Activated naive CD8-positive, alpha-beta T cell (primary cell): ENCODE measurements around the gene CCR4.
A peak's percentile ranks its signal among the peaks of the same experiment; 100 is the strongest.

Experiments used
- H3K27ac Mint-ChIP-seq: one replicate; pipeline ENCODE4 v1.8.0; 2021; ENCODE audit warnings: mixed read lengths
- H3K27me3 Mint-ChIP-seq: one replicate; pipeline ENCODE4 v1.8.0; 2021; ENCODE audit warnings: mixed read lengths
- H3K36me3 Mint-ChIP-seq: one replicate; pipeline ENCODE4 v1.8.0; 2021; ENCODE audit warnings: mixed read lengths
- H3K4me1 Mint-ChIP-seq: one replicate; pipeline ENCODE4 v1.8.0; 2021; ENCODE audit warnings: low read depth, mixed read lengths
- H3K4me3 Mint-ChIP-seq: one replicate; pipeline ENCODE4 v1.8.0; 2021; ENCODE audit warnings: mild to moderate bottlenecking, mixed read lengths
- H3K9me3 Mint-ChIP-seq: one replicate; pipeline ENCODE4 v1.8.0; 2021; ENCODE audit warnings: low read depth, mixed read lengths

The CCR4 gene

DNA sequence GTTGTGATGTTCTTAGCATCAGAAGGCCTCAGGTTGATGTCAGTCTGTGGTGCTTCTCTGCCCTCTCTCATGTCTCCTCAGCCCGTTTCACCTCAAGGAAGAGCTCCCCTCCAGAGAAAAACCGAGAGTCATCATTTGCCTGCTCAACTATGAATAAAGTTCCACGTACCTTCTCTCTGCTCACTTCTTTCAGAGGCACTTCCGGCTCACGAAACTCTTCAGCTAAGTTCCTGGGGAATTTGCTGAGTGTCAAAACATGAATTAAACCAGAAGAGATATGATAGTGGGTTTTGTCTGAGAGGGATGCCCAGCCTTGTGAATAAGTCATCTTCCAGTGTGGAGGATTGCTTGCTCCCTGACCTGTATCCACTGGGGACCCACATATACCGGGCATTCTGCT is 37.7 kb downstream of the CCR4 start:
- no peak overlapping the region for H3K27ac Mint-ChIP-seq
- H3K36me3 Mint-ChIP-seq, result peaks cover 5% of the 10 kb centered on the region
- no peak overlapping the region for H3K4me3 Mint-ChIP-seq
- H3K27me3 Mint-ChIP-seq, result peaks cover 2% of the 10 kb centered on the region
- no peaks in the 10 kb centered on the region for H3K9me3 Mint-ChIP-seq
- H3K4me1 Mint-ChIP-seq, result peaks cover 20% of the 10 kb centered on the region

DNA sequence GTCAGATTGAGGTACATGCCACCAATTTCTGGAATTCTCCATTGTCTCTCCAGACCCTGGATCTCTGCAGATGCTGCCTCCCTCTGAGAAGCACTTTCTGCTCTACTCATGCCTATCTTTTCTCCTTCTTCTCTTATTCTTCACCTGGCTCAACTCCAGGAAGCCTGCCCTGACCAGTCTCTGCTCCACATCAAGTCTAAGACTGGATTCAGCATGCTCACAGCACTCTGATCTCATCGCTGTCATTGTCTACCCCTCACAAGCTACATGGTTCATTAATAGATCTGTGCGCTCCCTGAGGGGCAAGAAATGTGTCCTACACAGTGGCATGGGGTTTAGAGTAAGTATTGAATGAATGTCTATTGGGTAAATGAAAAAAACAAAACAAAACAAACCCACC is 38.7 kb downstream of the CCR4 start:
- Mint-ChIP-seq H3K36me3 (peaks cover 8% of the 10 kb centered on the region), H3K4me3 (no peak overlapping the region), H3K9me3 (no peaks in the 10 kb centered on the region), H3K4me1 (peaks cover 25% of the 10 kb centered on the region), H3K27ac (peak overlapping the region; percentile 50), H3K27me3 (peaks cover 2% of the 10 kb centered on the region)

DNA sequence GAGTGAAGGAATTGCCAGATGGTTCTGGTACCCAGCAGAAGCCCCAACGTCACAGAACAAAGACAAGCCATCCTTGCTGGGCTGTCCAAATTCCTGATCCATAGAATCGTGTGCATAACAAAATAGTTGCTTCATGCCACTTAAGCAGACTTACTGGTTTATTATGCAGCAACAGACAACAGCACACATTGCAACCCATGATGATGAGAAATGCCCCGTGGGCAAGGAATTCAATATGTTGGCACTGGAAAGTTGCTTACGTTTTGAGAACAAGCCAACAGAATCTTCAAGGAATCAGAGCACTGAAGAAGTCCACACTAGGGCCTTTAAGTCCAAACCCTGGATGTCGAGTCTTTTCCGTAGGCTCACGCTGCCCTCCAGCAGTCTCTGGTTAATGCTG is 40.3 kb downstream of the CCR4 start:
- peaks cover 2% of the 10 kb centered on the region for H3K27me3 Mint-ChIP-seq
- H3K4me1 Mint-ChIP-seq, result peaks cover 41% of the 10 kb centered on the region
- H3K4me3 Mint-ChIP-seq, result no peak overlapping the region
- peaks cover 9% of the 10 kb centered on the region for H3K36me3 Mint-ChIP-seq
- H3K27ac Mint-ChIP-seq, result peak overlapping the region; percentile 95
- H3K9me3 Mint-ChIP-seq, result no peaks in the 10 kb centered on the region

DNA sequence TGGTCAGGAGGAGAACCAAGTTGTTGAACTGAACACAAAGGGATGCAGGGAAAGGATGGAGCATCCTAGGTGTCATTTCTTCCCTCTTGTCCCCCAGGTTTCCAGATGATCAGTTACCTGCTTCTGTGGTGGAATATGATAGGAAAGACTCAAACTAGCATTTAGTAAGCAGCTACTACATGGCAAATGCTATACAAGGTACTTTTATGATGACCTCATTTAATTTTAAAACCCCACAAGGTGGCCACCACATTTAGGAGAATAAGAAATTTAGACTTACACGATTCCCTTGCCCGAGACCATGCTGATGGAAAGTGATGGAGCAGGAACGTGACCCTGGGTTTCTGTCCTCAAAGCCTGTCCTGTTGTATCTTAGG is 40.9 kb downstream of the CCR4 start:
- peak overlapping the region; percentile 95 for H3K27ac Mint-ChIP-seq
- peak overlapping the region; percentile 53 for H3K4me3 Mint-ChIP-seq
- H3K27me3 Mint-ChIP-seq, result peaks cover 1% of the 10 kb centered on the region
- H3K36me3 Mint-ChIP-seq, result peaks cover 6% of the 10 kb centered on the region
- peaks cover 44% of the 10 kb centered on the region for H3K4me1 Mint-ChIP-seq
- H3K9me3 Mint-ChIP-seq, result no peaks in the 10 kb centered on the region

DNA sequence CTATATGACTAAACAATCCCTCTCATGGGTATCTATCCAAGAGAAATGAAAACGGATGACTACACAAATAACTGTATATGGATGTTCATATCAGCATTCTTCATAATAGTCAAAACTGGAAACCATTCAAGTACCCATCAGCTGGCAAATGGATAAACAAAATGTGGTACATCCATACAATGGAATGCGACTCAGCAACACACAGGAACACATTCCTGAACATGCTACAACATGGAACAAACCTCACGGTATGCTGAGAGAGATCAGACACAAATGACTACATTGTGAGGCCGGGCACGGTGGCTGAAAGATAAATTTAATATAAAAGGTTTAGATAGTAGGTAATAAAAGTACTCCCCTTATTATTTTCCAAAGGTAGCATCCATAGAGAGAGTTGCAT is 42.6 kb downstream of the CCR4 start:
- Mint-ChIP-seq H3K36me3 (peaks cover 9% of the 10 kb centered on the region), H3K27ac (peak overlapping the region; percentile 25), H3K9me3 (no peaks in the 10 kb centered on the region), H3K4me3 (no peak overlapping the region), H3K27me3 (no peaks in the 10 kb centered on the region), H3K4me1 (peaks cover 56% of the 10 kb centered on the region)

DNA sequence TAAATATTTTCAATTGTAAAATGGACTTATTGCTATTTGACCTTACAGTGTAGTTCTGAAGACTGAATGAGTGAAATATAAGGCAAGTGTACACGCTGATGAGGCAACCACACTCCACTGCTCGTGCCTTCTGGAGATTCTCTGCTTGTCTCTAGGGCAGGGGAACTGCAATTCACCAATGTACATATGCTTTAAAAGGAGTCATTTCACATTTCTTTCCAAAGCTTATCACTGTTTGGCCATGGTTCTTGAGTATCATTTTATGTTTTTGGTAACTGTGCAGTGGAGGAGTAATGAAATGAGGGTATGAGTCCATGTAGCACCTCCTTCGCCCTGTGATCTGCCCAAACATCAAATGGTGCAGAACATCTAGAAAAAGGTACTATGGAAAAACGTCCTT is 43.7 kb downstream of the CCR4 start:
- H3K4me1 Mint-ChIP-seq, result peaks cover 62% of the 10 kb centered on the region
- no peaks in the 10 kb centered on the region for H3K27me3 Mint-ChIP-seq
- H3K4me3 Mint-ChIP-seq, result no peak overlapping the region
- H3K9me3 Mint-ChIP-seq, result no peaks in the 10 kb centered on the region
- H3K27ac Mint-ChIP-seq, result peak overlapping the region; percentile 92
- peaks cover 15% of the 10 kb centered on the region for H3K36me3 Mint-ChIP-seq

DNA sequence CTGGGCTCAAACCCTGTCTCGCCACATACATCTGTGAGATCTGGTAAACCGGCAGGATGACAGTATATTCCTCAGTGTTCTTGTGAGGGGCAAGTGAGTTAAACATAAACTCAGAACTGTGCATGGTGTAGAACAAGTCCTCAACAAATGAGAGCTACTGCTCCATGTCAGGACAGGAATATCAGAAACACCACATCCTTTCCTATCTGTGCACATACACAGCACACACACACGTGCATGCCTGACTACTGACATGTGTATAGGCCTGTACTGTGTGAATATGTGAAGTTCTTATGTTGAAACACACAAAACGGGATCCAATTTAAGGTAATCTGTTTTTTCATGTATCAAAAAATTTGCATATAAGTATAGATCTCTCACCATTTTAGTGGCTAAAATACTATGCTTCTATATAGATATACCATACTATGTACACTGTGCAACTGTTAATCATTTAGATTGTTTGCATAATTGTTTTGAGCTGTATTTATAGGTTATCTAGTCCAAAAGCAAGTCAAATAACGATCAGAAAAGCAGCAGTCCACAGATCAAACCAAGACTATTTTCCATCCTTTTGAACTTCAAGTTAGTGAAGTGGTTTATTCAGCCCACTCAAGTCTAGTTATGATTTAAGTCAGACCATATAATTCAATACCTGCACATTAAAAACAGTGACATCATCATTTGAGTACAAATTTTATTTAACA is 44.8 kb downstream of the CCR4 start:
- Mint-ChIP-seq H3K4me3 (peak overlapping the region; percentile 68), H3K4me1 (peaks cover 68% of the 10 kb centered on the region), H3K27ac (peak overlapping the region; percentile 92), H3K36me3 (peaks cover 19% of the 10 kb centered on the region), H3K9me3 (no peaks in the 10 kb centered on the region), H3K27me3 (no peaks in the 10 kb centered on the region)

DNA sequence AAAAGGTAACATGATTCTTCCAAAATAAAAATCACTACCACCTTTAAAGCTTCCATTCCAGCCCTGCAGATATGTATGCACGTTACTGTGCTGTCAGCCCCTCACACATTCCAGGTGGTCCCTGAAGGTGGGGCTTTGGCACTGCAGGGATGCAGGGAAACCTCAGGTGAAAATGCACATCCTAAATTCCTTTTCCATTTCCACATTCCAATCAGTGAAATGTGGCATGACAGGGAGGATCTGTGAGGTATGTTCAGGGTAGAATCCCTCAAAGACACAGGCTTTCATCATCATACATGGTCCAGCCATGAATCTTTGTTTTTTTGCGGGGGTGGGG is 45.3 kb downstream of the CCR4 start:
- Mint-ChIP-seq H3K4me3 (peak overlapping the region; percentile 68), H3K36me3 (peaks cover 22% of the 10 kb centered on the region), H3K27ac (peak overlapping the region; percentile 92), H3K27me3 (no peaks in the 10 kb centered on the region), H3K9me3 (no peaks in the 10 kb centered on the region), H3K4me1 (peaks cover 72% of the 10 kb centered on the region)

DNA sequence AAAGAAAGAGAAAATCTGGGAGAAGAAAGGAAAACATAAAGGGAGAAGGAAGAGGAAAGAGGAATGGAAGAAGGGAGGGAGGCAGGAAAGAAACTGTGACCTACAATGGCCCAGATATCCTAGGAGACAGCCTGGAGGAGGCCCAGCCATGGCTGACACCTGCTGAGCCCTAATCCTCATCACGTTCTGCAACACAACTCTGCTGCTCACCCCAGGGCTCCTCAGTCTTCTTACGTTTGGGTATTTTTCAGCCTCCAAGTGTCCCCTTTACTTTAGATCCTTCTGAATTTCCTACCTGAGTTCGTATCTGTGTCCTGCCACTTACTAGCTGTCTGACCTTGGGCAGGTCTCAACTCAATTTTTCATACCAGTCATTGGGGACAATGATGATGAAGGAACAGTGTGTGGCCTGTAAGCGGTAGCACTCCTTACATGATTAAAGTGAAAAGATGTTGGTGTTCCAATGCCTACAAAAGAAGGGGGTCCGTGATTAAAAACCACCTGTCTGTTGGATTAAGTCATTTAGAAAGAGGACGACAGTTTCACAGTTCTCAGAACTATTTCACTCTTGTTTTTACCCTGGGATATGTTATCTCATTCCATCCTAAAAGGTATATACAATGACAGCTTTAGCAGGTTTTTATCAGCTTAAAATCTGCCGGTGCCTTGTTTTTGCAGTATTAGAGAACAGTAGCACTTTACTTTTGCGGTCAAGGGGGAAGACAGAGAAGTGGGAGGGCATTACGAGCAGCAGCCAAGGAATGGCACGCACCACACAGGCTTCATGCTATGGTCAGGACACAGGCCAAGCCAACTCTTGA is 47.4 kb downstream of the CCR4 start:
- Mint-ChIP-seq H3K4me1 (peaks cover 61% of the 10 kb centered on the region), H3K4me3 (peak overlapping the region; percentile 56)

DNA sequence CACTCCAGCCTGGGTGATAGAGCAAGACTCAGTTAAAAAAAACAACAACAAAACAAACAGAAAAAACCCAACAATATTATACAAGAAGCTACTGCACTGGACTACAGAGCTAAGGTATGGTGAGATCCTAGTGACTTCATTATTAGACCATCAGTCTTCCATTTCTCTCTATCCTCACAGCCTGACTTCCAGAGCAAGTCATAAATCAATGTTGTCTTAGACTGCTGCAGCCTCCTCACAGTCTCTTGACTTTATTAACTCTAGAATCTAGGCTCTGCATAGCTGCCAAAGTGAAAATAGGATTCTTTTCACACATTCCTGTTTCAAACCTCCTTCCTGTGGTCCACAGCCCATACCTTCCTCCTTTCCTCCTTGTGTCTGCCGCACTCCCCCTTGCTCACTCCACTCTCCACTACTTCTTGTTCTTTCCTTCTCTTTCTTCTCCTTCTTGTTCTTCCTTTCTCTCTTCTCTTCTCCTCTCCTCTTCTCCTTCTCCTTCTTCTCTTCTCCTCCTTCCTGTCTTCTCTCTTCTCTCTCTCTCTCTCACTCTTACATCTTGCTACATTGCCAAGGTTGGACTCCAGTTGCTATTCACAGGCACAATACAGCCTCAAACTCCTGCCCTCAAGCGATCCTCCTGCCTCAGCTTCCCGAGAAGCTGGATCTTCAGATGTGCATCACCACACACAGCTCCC is 49.4 kb downstream of the CCR4 start:
- Mint-ChIP-seq H3K4me1 (peaks cover 47% of the 10 kb centered on the region), H3K27me3 (no peaks in the 10 kb centered on the region)

More for the DNA sequence above, 47.4 kb downstream of the CCR4 start:
- H3K27ac Mint-ChIP-seq, result peak overlapping the region; percentile 94
- no peaks in the 10 kb centered on the region for H3K9me3 Mint-ChIP-seq
- no peaks in the 10 kb centered on the region for H3K27me3 Mint-ChIP-seq
- peaks cover 28% of the 10 kb centered on the region for H3K36me3 Mint-ChIP-seq

DNA sequence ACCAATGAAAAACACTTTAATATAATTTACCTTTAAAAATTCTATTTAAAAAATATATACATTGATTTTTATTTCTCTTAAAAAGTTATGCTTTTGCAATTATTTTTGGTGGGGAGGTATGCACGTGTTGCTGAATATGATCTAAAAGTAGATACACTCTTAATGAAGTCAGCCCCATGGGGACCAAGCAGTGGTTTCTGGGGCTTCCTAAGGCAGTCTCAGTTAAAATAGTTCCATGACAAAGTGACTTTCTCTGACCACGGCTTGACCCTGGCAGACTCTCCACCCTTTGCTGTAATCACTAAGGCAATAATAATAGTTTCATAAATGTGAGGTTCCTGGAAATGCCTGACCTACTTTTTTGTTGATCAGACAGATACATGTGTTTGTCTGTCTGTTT is 50.4 kb downstream of the CCR4 start:
- H3K27ac Mint-ChIP-seq, result no peak overlapping the region
- H3K4me1 Mint-ChIP-seq, result peaks cover 40% of the 10 kb centered on the region
- H3K27me3 Mint-ChIP-seq, result no peaks in the 10 kb centered on the region
- no peak overlapping the region for H3K4me3 Mint-ChIP-seq
- H3K9me3 Mint-ChIP-seq, result no peaks in the 10 kb centered on the region
- H3K36me3 Mint-ChIP-seq, result peaks cover 36% of the 10 kb centered on the region

More for the DNA sequence above, 49.4 kb downstream of the CCR4 start:
- peak overlapping the region; percentile 61 for H3K27ac Mint-ChIP-seq
- peaks cover 36% of the 10 kb centered on the region for H3K36me3 Mint-ChIP-seq
- no peak overlapping the region for H3K4me3 Mint-ChIP-seq
- H3K9me3 Mint-ChIP-seq, result no peaks in the 10 kb centered on the region

DNA sequence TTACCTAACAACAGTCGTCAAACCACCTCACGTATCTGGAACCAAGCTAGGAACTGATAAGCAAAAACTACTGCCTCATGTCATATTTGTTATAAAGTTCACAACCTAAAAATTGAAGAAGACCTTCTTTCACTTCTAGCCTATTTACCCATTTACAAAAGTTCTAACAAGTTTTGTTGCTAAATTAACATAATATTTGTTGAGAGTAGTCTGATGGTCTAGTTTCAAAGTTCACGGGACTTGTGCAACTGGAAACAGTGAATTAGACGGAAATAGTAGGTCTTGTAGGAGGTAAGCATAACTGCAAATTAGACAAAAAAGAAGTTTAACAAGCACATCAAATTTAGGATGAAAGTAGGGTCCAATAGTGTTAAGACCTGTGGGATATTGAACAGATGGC is 51.9 kb downstream of the CCR4 start:
- Mint-ChIP-seq H3K9me3 (no peaks in the 10 kb centered on the region), H3K4me3 (no peak overlapping the region), H3K27ac (peak overlapping the region; percentile 76), H3K4me1 (peaks cover 45% of the 10 kb centered on the region), H3K27me3 (no peaks in the 10 kb centered on the region), H3K36me3 (peaks cover 43% of the 10 kb centered on the region)

DNA sequence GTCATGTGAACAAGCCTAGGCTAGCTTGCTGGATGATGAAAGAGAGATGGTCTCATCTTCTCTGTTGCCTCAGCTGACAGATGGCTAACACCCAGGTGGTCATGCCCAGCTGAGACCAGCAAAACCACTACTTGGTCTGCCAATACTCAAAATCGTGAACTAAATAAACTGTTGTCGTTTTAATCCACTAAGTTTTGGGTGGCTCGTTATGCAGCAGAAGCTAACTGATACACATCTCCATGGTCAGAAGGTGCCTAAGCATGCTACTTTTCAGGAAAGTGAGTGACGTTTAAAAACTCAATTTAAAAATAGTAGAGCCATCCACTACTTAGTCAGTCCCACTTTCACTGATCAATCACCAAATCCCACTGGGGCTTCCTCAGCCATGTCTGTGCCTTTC is 52.8 kb downstream of the CCR4 start:
- peaks cover 43% of the 10 kb centered on the region for H3K36me3 Mint-ChIP-seq
- H3K4me1 Mint-ChIP-seq, result peaks cover 40% of the 10 kb centered on the region
- H3K4me3 Mint-ChIP-seq, result no peak overlapping the region
- H3K9me3 Mint-ChIP-seq, result no peaks in the 10 kb centered on the region
- H3K27ac Mint-ChIP-seq, result no peak overlapping the region
- H3K27me3 Mint-ChIP-seq, result no peaks in the 10 kb centered on the region

DNA sequence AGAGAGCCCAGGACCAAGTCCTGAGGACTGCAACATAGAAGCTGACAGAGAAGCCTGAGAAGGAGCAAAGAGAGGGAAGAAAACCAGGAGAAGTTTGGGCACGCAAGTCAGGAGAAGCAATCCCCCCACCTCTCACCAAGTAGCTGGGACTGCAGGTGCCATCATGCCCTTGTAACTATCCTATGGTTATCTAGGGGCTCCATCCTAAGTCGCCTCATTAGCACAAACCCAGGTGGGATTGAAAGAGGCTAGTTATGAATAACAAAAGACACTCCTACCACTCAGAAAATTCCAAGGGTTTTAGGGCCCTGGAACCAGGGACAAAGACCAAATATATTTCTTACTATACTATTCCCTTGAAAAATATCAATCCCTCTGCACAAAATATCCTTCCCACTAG is 53.5 kb downstream of the CCR4 start:
- Mint-ChIP-seq H3K27me3 (no peaks in the 10 kb centered on the region), H3K9me3 (no peaks in the 10 kb centered on the region), H3K27ac (peak overlapping the region; percentile 46), H3K4me1 (peaks cover 35% of the 10 kb centered on the region), H3K4me3 (no peak overlapping the region), H3K36me3 (peaks cover 44% of the 10 kb centered on the region)
